ENCODE data around the gene USP33.
"Not testable (repeated sequence)": the region's sequence is repeated elsewhere in the genome, so short reads cannot be mapped to it uniquely, and the experiment has no call there.

Gene USP33

GRCh38 chr1:77757066-77757584, 2.5 kb downstream of the USP33 start:
- TF ChIP-seq CTCF (IDR thresholded peaks at IDR 0.05; ENCODE audit: low read depth, low read length): no peak

GRCh38 chr1:77756052-77756754, 3.4 kb downstream of the USP33 start:
- TF ChIP-seq CTCF (IDR thresholded peaks at IDR 0.05; ENCODE audit: low read depth, low read length): no peak
- DNase-seq (ENCODE audit: extremely low read depth, low read depth): no peak

More at GRCh38 chr1:77757066-77757584, 2.5 kb downstream of the USP33 start:
- no peak for DNase-seq (ENCODE audit: extremely low read depth, low read depth)

- DNase-seq (ENCODE audit: extremely low read depth, low read depth): not testable (repeated sequence)
Measured at GRCh38 chr1:77749489-77749888, 10.2 kb downstream of the USP33 start.

GRCh38 chr1:77744576-77744975, 15.1 kb downstream of the USP33 start:
- no peak for DNase-seq (ENCODE audit: extremely low read depth, low read depth)
- no peak for TF ChIP-seq CTCF (IDR thresholded peaks at IDR 0.05; ENCODE audit: low read depth, low read length)

GRCh38 chr1:77742011-77742555, 17.6 kb downstream of the USP33 start:
- no peak for TF ChIP-seq CTCF (IDR thresholded peaks at IDR 0.05; ENCODE audit: low read depth, low read length)
- DNase-seq (ENCODE audit: extremely low read depth, low read depth): no peak

GRCh38 chr1:77741316-77741715, 18.3 kb downstream of the USP33 start:
- no peak for TF ChIP-seq CTCF (IDR thresholded peaks at IDR 0.05; ENCODE audit: low read depth, low read length)

GRCh38 chr1:77739235-77739634, 20.4 kb downstream of the USP33 start:
- DNase-seq (ENCODE audit: extremely low read depth, low read depth): no peak
- TF ChIP-seq CTCF (IDR thresholded peaks at IDR 0.05; ENCODE audit: low read depth, low read length): no peak

More at GRCh38 chr1:77741316-77741715, 18.3 kb downstream of the USP33 start:
- DNase-seq (ENCODE audit: extremely low read depth, low read depth): no peak
